HCT116 (cell line): ENCODE measurements around the gene HOOK1. TPM values are rescaled to one million over a fixed set of nuclear protein-coding genes. Genes with fewer than 3 reads are reported as not detected.

Source experiments
- ATAC-seq: fragments of 200-7000 bp; cut with Tn5 transposase; 2 replicates; pipeline ENCODE4 v1.9.1; 2020; ENCODE audit warnings: mild to moderate bottlenecking, moderate library complexity
- BruUV-seq: library from RNA; stranded (reverse); fragments of 400-500 nt; replicated peaks from 2 replicates; lab custom pipeline; 2021; lab: Mats Ljungman, UMichigan
- CTCF ChIA-PET: fragments of 300-600 bp; sonication (Branson Sonifier 250); formaldehyde crosslinking; loops from one replicate; lab custom pipeline; 2021; ENCODE audit warnings: antibody characterized with exemption; lab: Charles Lee
- POLR2A ChIA-PET: fragments of 300-600, 350-600 bp; sonication (Branson Sonifier 250); formaldehyde crosslinking; loops from one replicate; lab custom pipeline; 2021; ENCODE audit warnings: antibody characterized with exemption; lab: Charles Lee
- RAD21 ChIA-PET, 2 experiments: fragments of 300-600 bp; sonication (Branson Sonifier 250); formaldehyde crosslinking; loops; one replicate each; lab custom pipeline; 2023; ENCODE audit warnings: low total read pairs in 2 of 2; ENCODE audit not compliant: uncharacterized antibody in 2 of 2, unreplicated experiment in 2 of 2, low non-redundant PET in 1 of 2; lab: Charles Lee
- DNase-seq: peaks from one replicate; pipeline ENCODE4 v3.0.0-alpha.2; 2010; ENCODE audit warnings: low read depth, low spot score
- H2AFZ ChIP-seq: fragments of 200-600 bp; shearing (Covaris generic), sonication (generic); 2 replicates; pipeline ENCODE4 v1.6.1; 2017; ENCODE audit warnings: low read depth, mixed run types, mixed read lengths, antibody characterized with exemption, low read length; ENCODE audit not compliant: poor library complexity, severe bottlenecking
- H3K27ac ChIP-seq: 2 replicates; pipeline ENCODE4 v1.5.1; 2012; ENCODE audit warnings: low read depth, low read length
- H3K27me3 ChIP-seq: fragments of 200-600 bp; sonication (generic); 2 replicates; pipeline ENCODE4 v1.6.1; 2016; ENCODE audit warnings: mixed run types, low read length, mixed read lengths; ENCODE audit not compliant: insufficient read depth
- H3K36me3 ChIP-seq, 2 experiments: fragments of 200-500 bp in 1 of 2; fragments of 200-600 bp in 1 of 2; sonication (Bioruptor generic) in 1 of 2; sonication (generic) in 1 of 2; 2 replicates each; pipeline versions ENCODE4 v1.5.1 to v1.6.1; 2014 to 2016; ENCODE audit warnings: low read length in 2 of 2, inconsistent platforms in 1 of 2, mixed read lengths in 1 of 2, mixed run types in 1 of 2; ENCODE audit not compliant: insufficient read depth in 2 of 2, control insufficient read depth in 1 of 2
- H3K4me1 ChIP-seq, 2 experiments: fragments of 200-600 bp in 1 of 2; sonication (generic) in 1 of 2; 2 replicates each; pipeline versions ENCODE4 v1.5.1 to v1.6.1; 2012 to 2017; ENCODE audit warnings: low read length in 2 of 2, inconsistent platforms in 1 of 2, mild to moderate bottlenecking in 1 of 2, mixed read lengths in 1 of 2, mixed run types in 1 of 2, moderate library complexity in 1 of 2; ENCODE audit not compliant: insufficient read depth in 2 of 2, control insufficient read depth in 1 of 2
- H3K4me2 ChIP-seq: fragments of 200-600 bp; sonication (generic); 2 replicates; pipeline ENCODE4 v1.6.1; 2017; ENCODE audit warnings: mixed run types, low read length, mixed read lengths
- H3K4me3 ChIP-seq, 2 experiments: fragments of 200-600 bp in 1 of 2; sonication (generic) in 1 of 2; replicated peaks in 1 of 2; 2 replicates each; pipeline ENCODE4 v1.5.1; 2011 to 2016; ENCODE audit warnings: low read length in 2 of 2, control low read depth in 1 of 2, low read depth in 1 of 2, mild to moderate bottlenecking in 1 of 2, mixed read lengths in 1 of 2, mixed run types in 1 of 2
- H3K79me2 ChIP-seq: fragments of 200-600 bp; sonication (generic); 2 replicates; pipeline ENCODE4 v1.6.1; 2017; ENCODE audit warnings: mild to moderate bottlenecking, mixed run types, low read length, moderate library complexity, mixed read lengths; ENCODE audit not compliant: insufficient read depth
- H3K9ac ChIP-seq: fragments of 200-600 bp; sonication (generic); 2 replicates; pipeline ENCODE4 v1.6.1; 2016; ENCODE audit warnings: low read length, mixed read lengths
- H3K9me2 ChIP-seq: fragments of 200-600 bp; sonication (generic), shearing (Covaris generic); 2 replicates; pipeline ENCODE4 v1.6.1; 2017; ENCODE audit warnings: mixed run types, mild to moderate bottlenecking, moderate library complexity; ENCODE audit not compliant: insufficient read depth
- H3K9me3 ChIP-seq, 2 experiments: fragments of 200-500 bp in 1 of 2; fragments of 200-600 bp in 1 of 2; sonication (Bioruptor generic) in 1 of 2; sonication (generic) in 1 of 2; 2 replicates each; pipeline ENCODE4 v1.6.1; 2014 to 2017; ENCODE audit warnings: low read length in 2 of 2, mixed read lengths in 2 of 2, inconsistent platforms in 1 of 2, low read depth in 1 of 2, mild to moderate bottlenecking in 1 of 2, mixed run types in 1 of 2, moderate library complexity in 1 of 2; ENCODE audit not compliant: control insufficient read depth in 1 of 2, insufficient read depth in 1 of 2
- H4K20me1 ChIP-seq: fragments of 200-600 bp; sonication (generic), shearing (Covaris generic); 2 replicates; pipeline ENCODE4 v1.6.1; 2017; ENCODE audit warnings: mixed run types, mild to moderate bottlenecking, moderate library complexity; ENCODE audit not compliant: insufficient read depth
- CBX3 ChIP-seq: IDR thresholded peaks from 2 replicates; pipeline ENCODE4 v1.6.1; 2012; ENCODE audit warnings: low read depth
- CTCF ChIP-seq, 3 experiments: fragments of 200-600 bp in 1 of 3; sonication (generic) in 1 of 3; IDR thresholded peaks in 2 of 3; conservative IDR thresholded peaks in 1 of 3; 2 replicates each; pipeline ENCODE4 v1.5.1; 2012 to 2017; ENCODE audit warnings: low read depth in 2 of 3, low read length in 2 of 3, antibody characterized with exemption in 1 of 3, borderline replicate concordance in 1 of 3, control low read depth in 1 of 3, mild to moderate bottlenecking in 1 of 3, mixed read lengths in 1 of 3, mixed run types in 1 of 3, moderate library complexity in 1 of 3; ENCODE audit not compliant: insufficient read depth in 1 of 3
- EGR1 ChIP-seq: IDR thresholded peaks from 2 replicates; pipeline ENCODE4 v1.6.1; 2012; ENCODE audit warnings: low read depth
- ELF1 ChIP-seq: IDR thresholded peaks from 2 replicates; pipeline ENCODE4 v1.6.1; 2012; ENCODE audit warnings: low read depth, borderline replicate concordance
- EZH2phosphoT487 ChIP-seq: fragments of 200-600 bp; IDR thresholded peaks from 2 replicates; pipeline ENCODE4 v1.6.1; 2018; ENCODE audit warnings: antibody characterized with exemption, borderline replicate concordance
- FOSL1 ChIP-seq: IDR thresholded peaks from 2 replicates; pipeline ENCODE4 v1.6.1; 2012; ENCODE audit warnings: low read depth
- JUND ChIP-seq: IDR thresholded peaks from 2 replicates; pipeline ENCODE4 v1.6.1; 2012
- MAX ChIP-seq: IDR thresholded peaks from 2 replicates; pipeline ENCODE4 v1.6.1; 2012
- POLR2A ChIP-seq: IDR thresholded peaks from 2 replicates; pipeline ENCODE4 v1.7.0; 2011; ENCODE audit warnings: borderline replicate concordance; ENCODE audit not compliant: insufficient read depth, insufficient read length; ENCODE audit errors: extremely low read depth
- POLR2AphosphoS5 ChIP-seq: IDR thresholded peaks from 2 replicates; pipeline ENCODE4 v1.6.1; 2011; ENCODE audit warnings: mild to moderate bottlenecking, low read depth, low read length, moderate library complexity
- RAD21 ChIP-seq: IDR thresholded peaks from 2 replicates; pipeline ENCODE4 v1.6.1; 2012; ENCODE audit warnings: low read depth, mild to moderate bottlenecking
- SP1 ChIP-seq: IDR thresholded peaks from 2 replicates; pipeline ENCODE4 v1.6.1; 2012; ENCODE audit warnings: low read depth
- TCF7L2 ChIP-seq: IDR thresholded peaks from 2 replicates; pipeline ENCODE4 v1.7.0; 2011; ENCODE audit warnings: borderline replicate concordance, inconsistent platforms; ENCODE audit not compliant: insufficient read depth, insufficient read length; ENCODE audit errors: extremely low read depth
- YY1 ChIP-seq: IDR thresholded peaks from 2 replicates; pipeline ENCODE4 v1.6.1; 2011; ENCODE audit warnings: low read length, low read depth, moderate library complexity, mild to moderate bottlenecking; ENCODE audit not compliant: insufficient replicate concordance; ENCODE audit errors: extremely low read depth
- ZBTB33 ChIP-seq: IDR thresholded peaks from 2 replicates; pipeline ENCODE4 v1.6.1; 2011; ENCODE audit warnings: mild to moderate bottlenecking, low read length, moderate library complexity; ENCODE audit not compliant: insufficient replicate concordance; ENCODE audit errors: extremely low read depth
- ZFX ChIP-seq: fragments of 450-650 bp; IDR thresholded peaks from 2 replicates; pipeline ENCODE4 v1.6.1; 2017
- ZNF274 ChIP-seq: fragments of 200-500 bp; sonication (Bioruptor generic); IDR thresholded peaks from 2 replicates; pipeline ENCODE4 v1.6.1; 2014; ENCODE audit warnings: mild to moderate bottlenecking, low read depth, low read length, inconsistent platforms
- intact Hi-C: fragments of 100-400 bp; cut with micrococcal nuclease; formaldehyde crosslinking; loops from 2 replicates; pipeline ENCODE4 v1.10.0; 2022
- total RNA-seq: library from RNA; stranded (reverse); gene quantifications from one replicate; pipeline ENCODE4 v1.2.1, GENCODE V29; 2021; ENCODE audit not compliant: unreplicated experiment
- TF ChIP-seq, protein P1 (sequence below): IDR thresholded peaks from 2 replicates; pipeline ENCODE4 v1.6.1; 2012
- TF ChIP-seq, protein P2 (sequence below): IDR thresholded peaks from 2 replicates; pipeline ENCODE4 v1.6.1; 2012; ENCODE audit warnings: low read depth

The HOOK1 gene
- total RNA-seq, 1 experiment from 2014 or later: 30.9 TPM

- Histone ChIP-seq H3K4me1 (no peaks in the 10 kb centered on the region), H4K20me1 (no peaks in the 10 kb centered on the region), H3K36me3 (no peaks in the 10 kb centered on the region), H3K79me2 (no peaks in the 10 kb centered on the region), H3K9ac (no peak overlapping the region), H3K27ac (no peak overlapping the region), H3K4me3 (no peak overlapping the region), H3K9me3 (no peaks in the 10 kb centered on the region), H3K4me2 (no peak overlapping the region), H2AFZ (no peak overlapping the region), H3K27me3 (no peaks in the 10 kb centered on the region), H3K9me2 (no peaks in the 10 kb centered on the region)
- no peak for DNase-seq
- ChIA-PET RAD21 (no interaction called here), CTCF (no interaction called here), POLR2A (no interaction called here)
- TF ChIP-seq CBX3 (no peak), ELF1 (no peak), SP1 (no peak), ZBTB33 (no peak), TCF7L2 (no peak), ZNF274 (no peak), ZFX (no peak), POLR2AphosphoS5 (no peak), CTCF (IDR thresholded peaks at IDR 0.05 in 2 of 3, conservative IDR thresholded peaks at IDR 0.05 in 1 of 3; ENCODE audit: borderline replicate concordance in 1 of 3, insufficient read depth in 1 of 3, low read depth in 2 of 3, low read length in 2 of 3) (no peak), MAX (no peak), JUND (no peak), RAD21 (no peak), FOSL1 (no peak), EGR1 (no peak), POLR2A (no peak), EZH2phosphoT487 (no peak), YY1 (no peak)
- TF ChIP-seq, protein P1, sequence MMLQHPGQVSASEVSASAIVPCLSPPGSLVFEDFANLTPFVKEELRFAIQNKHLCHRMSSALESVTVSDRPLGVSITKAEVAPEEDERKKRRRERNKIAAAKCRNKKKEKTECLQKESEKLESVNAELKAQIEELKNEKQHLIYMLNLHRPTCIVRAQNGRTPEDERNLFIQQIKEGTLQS: no peak
- TF ChIP-seq, protein P2, sequence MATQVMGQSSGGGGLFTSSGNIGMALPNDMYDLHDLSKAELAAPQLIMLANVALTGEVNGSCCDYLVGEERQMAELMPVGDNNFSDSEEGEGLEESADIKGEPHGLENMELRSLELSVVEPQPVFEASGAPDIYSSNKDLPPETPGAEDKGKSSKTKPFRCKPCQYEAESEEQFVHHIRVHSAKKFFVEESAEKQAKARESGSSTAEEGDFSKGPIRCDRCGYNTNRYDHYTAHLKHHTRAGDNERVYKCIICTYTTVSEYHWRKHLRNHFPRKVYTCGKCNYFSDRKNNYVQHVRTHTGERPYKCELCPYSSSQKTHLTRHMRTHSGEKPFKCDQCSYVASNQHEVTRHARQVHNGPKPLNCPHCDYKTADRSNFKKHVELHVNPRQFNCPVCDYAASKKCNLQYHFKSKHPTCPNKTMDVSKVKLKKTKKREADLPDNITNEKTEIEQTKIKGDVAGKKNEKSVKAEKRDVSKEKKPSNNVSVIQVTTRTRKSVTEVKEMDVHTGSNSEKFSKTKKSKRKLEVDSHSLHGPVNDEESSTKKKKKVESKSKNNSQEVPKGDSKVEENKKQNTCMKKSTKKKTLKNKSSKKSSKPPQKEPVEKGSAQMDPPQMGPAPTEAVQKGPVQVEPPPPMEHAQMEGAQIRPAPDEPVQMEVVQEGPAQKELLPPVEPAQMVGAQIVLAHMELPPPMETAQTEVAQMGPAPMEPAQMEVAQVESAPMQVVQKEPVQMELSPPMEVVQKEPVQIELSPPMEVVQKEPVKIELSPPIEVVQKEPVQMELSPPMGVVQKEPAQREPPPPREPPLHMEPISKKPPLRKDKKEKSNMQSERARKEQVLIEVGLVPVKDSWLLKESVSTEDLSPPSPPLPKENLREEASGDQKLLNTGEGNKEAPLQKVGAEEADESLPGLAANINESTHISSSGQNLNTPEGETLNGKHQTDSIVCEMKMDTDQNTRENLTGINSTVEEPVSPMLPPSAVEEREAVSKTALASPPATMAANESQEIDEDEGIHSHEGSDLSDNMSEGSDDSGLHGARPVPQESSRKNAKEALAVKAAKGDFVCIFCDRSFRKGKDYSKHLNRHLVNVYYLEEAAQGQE: no peak
- no TSS peak for BruUV-seq
- intact Hi-C loops: no loop called here
- no peak for ATAC-seq
These were observed 13.4 kb downstream of the HOOK1 start for GRCh38 chr1:59828160-59828559.
